Panc1 (cell line): ENCODE results near the gene ARL15.

Experiments used
- CTCF ChIP-seq: fragments of 450-650 bp; IDR thresholded peaks from 2 replicates; pipeline ENCODE4 v1.5.1; 2017; ENCODE audit warnings: mild to moderate bottlenecking
- REST ChIP-seq, 2 experiments: IDR thresholded peaks; 2 replicates each; pipeline ENCODE4 v1.6.1; 2011 to 2012; ENCODE audit warnings: low read depth in 2 of 2, control low read depth in 1 of 2, low read length in 1 of 2, mild to moderate bottlenecking in 1 of 2, moderate library complexity in 1 of 2; ENCODE audit not compliant: insufficient read depth in 1 of 2

- no peak for TF ChIP-seq REST (IDR thresholded peaks at IDR 0.05; ENCODE audit: insufficient read depth in 1 of 2, low read depth in 2 of 2, low read length in 1 of 2)
- no peak for TF ChIP-seq CTCF
These were observed 218.9 kb downstream of the ARL15 start for GRCh38 chr5:54091307-54092130.
